ENCODE results near the gene WDFY3.

Gene WDFY3

DNA sequence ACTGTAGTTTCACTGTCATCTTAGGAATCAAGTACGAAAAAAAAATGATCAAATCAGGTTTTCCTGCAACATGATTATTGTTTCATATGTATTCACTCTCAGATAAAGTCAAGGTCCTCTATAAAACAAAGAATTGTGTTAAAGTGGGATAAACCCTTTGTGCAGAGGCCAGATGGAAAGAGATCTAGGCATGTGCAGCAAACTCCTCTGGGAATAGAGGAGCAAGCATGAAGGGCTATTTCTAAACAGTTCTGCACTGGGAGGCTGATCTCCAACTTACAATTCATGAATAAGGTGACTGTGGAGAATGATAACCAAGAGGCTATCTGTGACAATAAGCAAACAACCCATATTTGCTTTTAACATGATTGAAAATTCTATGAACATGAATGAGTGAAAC is 2.4 kb upstream of the WDFY3 start:
- no peak overlapping the region for H2AFZ ChIP-seq (ENCODE audit: low read depth, low read length, severe bottlenecking)
- H3K9me2 ChIP-seq (replicated peaks; ENCODE audit: insufficient read depth, low read length), result no peaks in the 10 kb centered on the region
- H4K20me1 ChIP-seq (ENCODE audit: low read depth, low read length), result no peaks in the 10 kb centered on the region
- TF ChIP-seq, protein P1, sequence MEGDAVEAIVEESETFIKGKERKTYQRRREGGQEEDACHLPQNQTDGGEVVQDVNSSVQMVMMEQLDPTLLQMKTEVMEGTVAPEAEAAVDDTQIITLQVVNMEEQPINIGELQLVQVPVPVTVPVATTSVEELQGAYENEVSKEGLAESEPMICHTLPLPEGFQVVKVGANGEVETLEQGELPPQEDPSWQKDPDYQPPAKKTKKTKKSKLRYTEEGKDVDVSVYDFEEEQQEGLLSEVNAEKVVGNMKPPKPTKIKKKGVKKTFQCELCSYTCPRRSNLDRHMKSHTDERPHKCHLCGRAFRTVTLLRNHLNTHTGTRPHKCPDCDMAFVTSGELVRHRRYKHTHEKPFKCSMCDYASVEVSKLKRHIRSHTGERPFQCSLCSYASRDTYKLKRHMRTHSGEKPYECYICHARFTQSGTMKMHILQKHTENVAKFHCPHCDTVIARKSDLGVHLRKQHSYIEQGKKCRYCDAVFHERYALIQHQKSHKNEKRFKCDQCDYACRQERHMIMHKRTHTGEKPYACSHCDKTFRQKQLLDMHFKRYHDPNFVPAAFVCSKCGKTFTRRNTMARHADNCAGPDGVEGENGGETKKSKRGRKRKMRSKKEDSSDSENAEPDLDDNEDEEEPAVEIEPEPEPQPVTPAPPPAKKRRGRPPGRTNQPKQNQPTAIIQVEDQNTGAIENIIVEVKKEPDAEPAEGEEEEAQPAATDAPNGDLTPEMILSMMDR (IDR thresholded peaks at IDR 0.05; ENCODE audit: insufficient read depth, low read length, poor library complexity, severe bottlenecking), result no peak
- H3K27ac ChIP-seq (ENCODE audit: low read depth, low read length), result no peak overlapping the region
- H3K27me3 ChIP-seq (ENCODE audit: low read length), result no peaks in the 10 kb centered on the region
- no peak overlapping the region for H3K4me3 ChIP-seq (ENCODE audit: insufficient read depth, low read length, poor library complexity, severe bottlenecking)
- no peaks in the 10 kb centered on the region for H3K36me3 ChIP-seq (ENCODE audit: low read length)
- H3F3A ChIP-seq (ENCODE audit: insufficient read depth), result no peaks in the 10 kb centered on the region
- H3K9ac ChIP-seq (ENCODE audit: low read length), result no peak overlapping the region
- H3K9me3 ChIP-seq (ENCODE audit: insufficient read depth, low read length), result no peaks in the 10 kb centered on the region
- H3K79me2 ChIP-seq (ENCODE audit: insufficient read depth, low read length), result no peaks in the 10 kb centered on the region
- no peak overlapping the region for H3K4me2 ChIP-seq (ENCODE audit: low read depth, low read length, poor library complexity, severe bottlenecking)

DNA sequence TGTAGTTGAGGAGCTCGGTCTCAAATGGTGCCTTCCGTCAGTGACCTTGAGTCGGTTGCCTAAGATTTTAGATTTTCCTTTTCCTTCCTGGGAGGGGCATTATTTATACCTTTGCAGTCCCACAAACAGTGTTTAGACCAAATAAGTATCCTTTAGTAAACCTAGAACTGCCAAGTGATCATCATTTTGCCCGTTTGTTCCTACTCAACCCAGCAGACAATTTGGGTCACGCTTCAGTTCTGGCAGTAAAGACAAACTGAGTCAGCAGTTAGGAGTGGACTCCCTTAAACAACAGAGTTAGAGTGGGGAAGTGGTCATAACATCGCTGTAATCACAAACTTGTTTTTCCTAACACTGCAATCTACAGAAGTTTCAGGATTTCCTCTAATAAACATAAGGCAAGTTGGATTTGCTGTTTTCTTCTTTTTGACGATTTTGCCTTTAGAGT is 777 bp upstream of the WDFY3 start:
- H3K9ac ChIP-seq (ENCODE audit: low read length), result no peak overlapping the region
- no peak overlapping the region for H3K27ac ChIP-seq (ENCODE audit: low read depth, low read length)
- H3K79me2 ChIP-seq (ENCODE audit: insufficient read depth, low read length), result no peaks in the 10 kb centered on the region
- no peak for TF ChIP-seq EZH2phosphoT487 (conservative IDR thresholded peaks at IDR 0.05; ENCODE audit: low read length)
- TF ChIP-seq, protein P1 (IDR thresholded peaks at IDR 0.05; ENCODE audit: insufficient read depth, low read length, poor library complexity, severe bottlenecking), result no peak
- no peak overlapping the region for H2AFZ ChIP-seq (ENCODE audit: low read depth, low read length, severe bottlenecking)
- H3K9me2 ChIP-seq (replicated peaks; ENCODE audit: insufficient read depth, low read length), result no peaks in the 10 kb centered on the region
- H3K4me3 ChIP-seq (ENCODE audit: insufficient read depth, low read length, poor library complexity, severe bottlenecking), result no peak overlapping the region
- no peaks in the 10 kb centered on the region for H3K27me3 ChIP-seq (ENCODE audit: low read length)
- no peaks in the 10 kb centered on the region for H3F3A ChIP-seq (ENCODE audit: insufficient read depth)
- no peaks in the 10 kb centered on the region for H4K20me1 ChIP-seq (ENCODE audit: low read depth, low read length)
- H3K9me3 ChIP-seq (ENCODE audit: insufficient read depth, low read length), result no peaks in the 10 kb centered on the region
- H3K36me3 ChIP-seq (ENCODE audit: low read length), result no peaks in the 10 kb centered on the region
- H3K4me2 ChIP-seq (ENCODE audit: low read depth, low read length, poor library complexity, severe bottlenecking), result no peak overlapping the region

DNA sequence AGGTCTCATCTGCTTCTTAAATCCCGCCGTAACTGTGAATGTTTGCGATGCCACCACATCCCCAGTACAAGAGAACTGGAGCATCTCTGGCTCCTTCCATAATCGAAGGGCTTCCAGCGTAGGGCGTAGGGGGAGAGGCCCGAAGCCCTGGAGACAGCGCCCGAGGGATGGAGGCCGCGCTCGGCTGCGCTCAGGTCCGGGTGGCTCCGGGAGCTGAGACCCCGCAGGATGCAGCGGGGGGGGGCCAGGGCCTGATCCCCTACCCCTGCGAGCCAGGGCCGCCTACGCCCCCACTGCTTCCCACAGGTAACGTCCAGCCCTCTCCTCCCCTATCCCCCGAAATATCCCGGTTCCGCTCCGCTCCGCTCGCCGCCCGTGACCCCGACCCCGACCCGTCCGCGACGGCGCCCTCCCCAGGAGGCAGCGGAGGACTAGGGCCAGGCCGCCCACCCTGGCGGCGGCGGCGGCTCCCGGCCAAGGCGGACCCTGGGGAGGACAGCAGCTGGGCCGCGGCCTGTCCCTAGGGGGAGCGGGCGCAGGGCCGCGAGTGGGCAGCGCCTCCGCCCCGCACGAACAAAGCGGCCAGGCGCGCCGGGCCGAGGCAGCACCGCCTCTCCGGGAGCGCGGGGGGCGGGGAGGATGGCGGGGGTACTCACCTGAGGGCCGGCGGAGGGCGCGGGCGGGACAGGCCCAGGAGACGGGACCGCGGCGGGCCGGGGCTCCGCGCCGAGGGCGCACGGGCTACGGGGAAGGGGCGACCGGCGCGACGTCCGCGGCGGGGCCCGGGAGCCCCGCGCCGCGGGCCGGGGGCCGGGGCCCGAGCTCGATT is 723 bp downstream of the WDFY3 start:
- Histone ChIP-seq H4K20me1 (ENCODE audit: low read depth, low read length) (no peaks in the 10 kb centered on the region), H3K9me2 (replicated peaks; ENCODE audit: insufficient read depth, low read length) (no peaks in the 10 kb centered on the region), H2AFZ (ENCODE audit: low read depth, low read length, severe bottlenecking) (no peak overlapping the region), H3K4me2 (ENCODE audit: low read depth, low read length, poor library complexity, severe bottlenecking) (no peak overlapping the region), H3K27ac (ENCODE audit: low read depth, low read length) (no peak overlapping the region), H3F3A (ENCODE audit: insufficient read depth) (no peaks in the 10 kb centered on the region), H3K9ac (ENCODE audit: low read length) (no peak overlapping the region), H3K27me3 (ENCODE audit: low read length) (no peaks in the 10 kb centered on the region), H3K79me2 (ENCODE audit: insufficient read depth, low read length) (no peaks in the 10 kb centered on the region), H3K36me3 (ENCODE audit: low read length) (no peaks in the 10 kb centered on the region), H3K4me3 (ENCODE audit: insufficient read depth, low read length, poor library complexity, severe bottlenecking) (no peak overlapping the region), H3K9me3 (ENCODE audit: insufficient read depth, low read length) (no peaks in the 10 kb centered on the region)
- TF ChIP-seq EZH2phosphoT487 (conservative IDR thresholded peaks at IDR 0.05; ENCODE audit: low read length), result no peak
- TF ChIP-seq, protein P1 (IDR thresholded peaks at IDR 0.05; ENCODE audit: insufficient read depth, low read length, poor library complexity, severe bottlenecking), result no peak

Measured in SU-DHL-6 (cell line).